GM18499 (cell line): ENCODE results near the gene NFATC1.
"Not testable (repeated sequence)": the region's sequence is repeated elsewhere in the genome, so short reads cannot be mapped to it uniquely, and the experiment has no call there.

Experiments used
- ATAC-seq: cut with Tn5 transposase; IDR thresholded peaks from one replicate; pipeline ENCODE4 v1.9.1; 2021; ENCODE audit warnings: moderate number of reproducible peaks; ENCODE audit not compliant: insufficient read depth, unreplicated experiment

Gene NFATC1

GRCh38 chr18:79468119-79468789, 72.5 kb downstream of the NFATC1 start:
- no peak for ATAC-seq

- no peak for ATAC-seq
Observed at GRCh38 chr18:79469309-79469708, 73.6 kb downstream of the NFATC1 start.

- ATAC-seq = no peak
Observed at GRCh38 chr18:79469751-79470505, 74.2 kb downstream of the NFATC1 start.

GRCh38 chr18:79470547-79470946, 74.8 kb downstream of the NFATC1 start:
- ATAC-seq = no peak

- ATAC-seq = no peak
Observed at GRCh38 chr18:79471046-79471445, 75.3 kb downstream of the NFATC1 start.

- no peak for ATAC-seq
Observed at GRCh38 chr18:79471597-79471996, 75.9 kb downstream of the NFATC1 start.

GRCh38 chr18:79472176-79472575, 76.4 kb downstream of the NFATC1 start:
- ATAC-seq = no peak

- ATAC-seq = no peak
Observed at GRCh38 chr18:79472946-79473345, 77.2 kb downstream of the NFATC1 start.

GRCh38 chr18:79476031-79476917, 80.5 kb downstream of the NFATC1 start:
- ATAC-seq = no peak

GRCh38 chr18:79476918-79477571, 81.3 kb downstream of the NFATC1 start:
- ATAC-seq = no peak

GRCh38 chr18:79477711-79478483, 82.2 kb downstream of the NFATC1 start:
- no peak for ATAC-seq

GRCh38 chr18:79478484-79479115, 82.9 kb downstream of the NFATC1 start:
- ATAC-seq = no peak

- ATAC-seq = no peak
Observed at GRCh38 chr18:79479116-79479760, 83.5 kb downstream of the NFATC1 start.

GRCh38 chr18:79479761-79480161, 84.0 kb downstream of the NFATC1 start:
- no peak for ATAC-seq

- ATAC-seq = no peak
Observed at GRCh38 chr18:79480171-79481045, 84.7 kb downstream of the NFATC1 start.

- no peak for ATAC-seq
Observed at GRCh38 chr18:79481046-79481790, 85.5 kb downstream of the NFATC1 start.

- not testable (repeated sequence) for ATAC-seq
Observed at GRCh38 chr18:79483393-79483792, 87.7 kb downstream of the NFATC1 start.
